ENCODE results near the gene PACSIN1. TPM values are rescaled to one million over a fixed set of nuclear protein-coding genes. Genes with fewer than 3 reads are reported as not detected.

Gene PACSIN1
- total RNA-seq, 1 donor from 2014 or later, result 11.3 TPM

- intact Hi-C loops (cut with DNase I), result no loop called here
- no peak for ATAC-seq (ENCODE audit: poor library complexity)
Measured at GRCh38 chr6:34455831-34456230, 10.0 kb upstream of the PACSIN1 start.

DNA sequence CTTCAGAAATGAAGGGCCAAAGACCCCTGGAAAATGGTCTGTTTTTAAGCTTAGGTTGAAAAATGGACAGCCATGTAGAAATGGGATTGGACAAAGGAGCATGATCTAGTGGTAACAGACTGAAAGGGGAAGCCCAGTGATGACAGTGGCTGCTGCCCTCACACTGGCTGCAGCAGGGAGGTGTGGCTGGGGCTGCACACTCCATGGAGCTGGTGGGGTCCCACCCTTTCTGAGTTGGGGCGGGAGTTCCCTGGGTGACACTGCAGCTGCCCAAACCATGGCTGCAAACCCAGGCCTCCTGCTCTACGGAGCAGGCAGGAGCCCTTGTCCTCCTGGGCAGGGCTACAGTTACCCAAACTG is 8.5 kb upstream of the PACSIN1 start:
- intact Hi-C loops (cut with DNase I), result no loop called here
- DNase-seq (no peak), ATAC-seq (ENCODE audit: poor library complexity) (no peak)

More at GRCh38 chr6:34455831-34456230, 10.0 kb upstream of the PACSIN1 start:
- DNase-seq, result no peak

DNA sequence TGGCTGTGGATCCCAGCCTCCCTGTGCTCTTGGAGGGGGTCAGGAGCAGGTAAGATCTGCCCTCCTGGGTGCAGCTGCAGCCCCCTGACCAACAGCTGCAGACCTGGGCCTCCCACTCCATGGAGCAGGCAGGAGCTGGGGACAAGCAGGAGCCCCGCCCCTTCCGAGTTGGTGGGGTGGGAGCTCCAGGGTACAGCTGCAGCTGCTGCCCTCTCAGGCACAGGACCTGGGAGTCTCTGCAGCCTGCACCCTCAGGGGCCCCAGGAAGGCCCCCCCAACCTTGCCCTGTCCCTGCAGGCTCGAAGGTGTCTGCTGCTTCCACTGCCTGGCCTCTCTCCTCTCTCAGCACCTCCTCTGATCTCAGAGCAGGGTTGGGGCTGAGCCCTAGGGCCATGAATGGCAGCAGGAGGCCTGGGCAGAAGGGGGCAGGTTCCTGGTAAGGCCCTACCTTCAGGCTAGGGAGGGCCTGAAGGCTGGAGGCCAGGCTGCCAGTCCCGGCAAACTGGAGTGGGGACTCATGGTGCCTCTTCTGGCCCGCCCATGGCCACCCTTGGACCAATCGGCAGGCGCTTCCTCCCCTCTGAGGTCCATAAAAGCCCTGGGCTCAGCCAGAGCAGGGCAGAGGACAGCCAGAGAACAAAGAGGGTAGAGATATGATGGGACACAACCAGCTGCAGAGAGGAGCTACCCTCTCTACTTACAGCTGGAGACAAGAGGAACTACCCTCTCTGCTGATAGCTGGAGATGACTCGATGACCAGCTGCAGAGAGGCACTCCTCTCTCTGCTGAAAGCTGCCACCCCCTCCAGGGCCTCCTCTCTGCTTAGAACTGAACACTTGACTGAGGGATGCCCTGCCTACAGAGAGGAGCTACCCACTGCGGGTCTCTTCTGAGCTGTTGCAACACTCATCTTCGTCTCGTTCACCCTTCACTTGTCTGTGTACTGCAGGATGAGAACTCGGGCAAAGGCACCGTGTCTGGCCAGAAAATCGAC is 7.8 kb upstream of the PACSIN1 start:
- DNase-seq (no peak), ATAC-seq (ENCODE audit: poor library complexity) (no peak)
- intact Hi-C loops (cut with DNase I), result no loop called here

DNA sequence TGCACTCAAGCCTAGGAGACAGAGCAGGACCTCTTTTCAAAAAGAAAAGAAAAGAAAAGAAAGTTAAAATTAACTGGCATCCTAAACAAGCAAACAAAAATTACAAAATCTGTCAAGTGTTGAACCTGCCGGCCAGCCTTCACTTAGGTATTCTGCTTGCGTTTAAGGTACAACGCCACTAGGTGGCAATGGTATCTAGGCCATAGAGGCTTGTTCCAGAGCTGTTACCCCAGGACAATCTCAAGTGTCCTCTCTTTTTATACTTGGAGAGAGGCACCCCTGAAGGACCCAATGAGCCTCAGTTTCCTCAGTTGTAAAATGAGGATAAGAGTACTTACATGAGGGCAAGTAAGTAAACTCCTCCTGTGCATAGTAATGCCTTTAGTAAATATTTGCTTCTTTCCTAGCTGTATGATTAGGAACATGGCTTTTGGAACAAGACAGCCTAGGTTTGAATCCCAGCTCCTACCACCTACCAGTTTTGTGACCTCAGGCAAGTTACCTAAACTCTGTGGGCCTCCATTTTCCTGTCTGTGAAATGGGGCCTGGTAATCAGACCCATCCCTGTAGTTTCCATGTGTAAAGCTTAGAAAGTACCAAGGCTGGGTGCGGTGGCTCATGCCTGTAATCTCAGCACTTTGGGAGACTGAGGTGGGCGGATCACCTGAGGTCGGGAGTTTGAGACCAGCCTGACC is 5.8 kb upstream of the PACSIN1 start:
- intact Hi-C loops (cut with DNase I), result loop anchor here (5.0 kb wide), 1 partner anchor 147 kb away; no protein-coding TSS in a partner anchor
- ATAC-seq (ENCODE audit: poor library complexity) (peak; percentile 70), DNase-seq (no peak)

DNA sequence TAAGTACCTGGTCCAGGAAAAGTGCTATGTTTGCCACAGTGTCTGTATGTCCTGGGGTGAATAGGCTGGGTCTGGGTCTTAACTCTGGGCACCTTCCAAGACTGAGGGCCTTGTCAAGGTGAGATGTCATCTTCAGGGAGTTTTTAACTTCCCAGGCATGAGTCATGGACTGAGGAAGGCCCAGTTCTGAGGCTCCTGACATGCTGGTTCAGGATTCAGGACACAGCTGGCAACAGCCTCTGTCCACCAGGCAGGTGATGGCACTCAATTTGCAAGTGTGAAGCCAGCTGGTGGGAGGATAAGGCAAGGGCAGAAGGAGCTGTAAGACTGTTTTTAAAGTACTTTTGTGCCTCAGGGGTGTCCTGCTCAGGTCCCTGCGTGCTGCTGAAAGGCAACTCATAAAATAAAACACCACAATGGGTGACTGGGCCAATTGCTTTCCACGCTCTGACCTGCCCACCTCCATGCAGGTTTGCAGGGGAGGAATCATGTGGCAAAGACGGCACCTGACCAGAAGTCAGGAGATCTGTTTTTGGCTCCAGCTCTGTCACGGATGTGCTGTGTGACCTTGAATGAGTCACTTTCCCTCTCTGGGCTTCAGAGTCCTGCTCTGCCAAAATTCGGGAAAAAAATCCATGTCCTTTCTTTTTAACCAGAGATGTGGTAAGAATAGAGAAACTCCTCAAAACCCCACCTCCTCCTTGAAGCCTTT is 4.9 kb upstream of the PACSIN1 start:
- intact Hi-C loops (cut with DNase I), result loop anchor here (5.0 kb wide), 1 partner anchor 146 kb away; no protein-coding TSS in a partner anchor
- no peak for DNase-seq
- ATAC-seq (ENCODE audit: poor library complexity), result no peak

DNA sequence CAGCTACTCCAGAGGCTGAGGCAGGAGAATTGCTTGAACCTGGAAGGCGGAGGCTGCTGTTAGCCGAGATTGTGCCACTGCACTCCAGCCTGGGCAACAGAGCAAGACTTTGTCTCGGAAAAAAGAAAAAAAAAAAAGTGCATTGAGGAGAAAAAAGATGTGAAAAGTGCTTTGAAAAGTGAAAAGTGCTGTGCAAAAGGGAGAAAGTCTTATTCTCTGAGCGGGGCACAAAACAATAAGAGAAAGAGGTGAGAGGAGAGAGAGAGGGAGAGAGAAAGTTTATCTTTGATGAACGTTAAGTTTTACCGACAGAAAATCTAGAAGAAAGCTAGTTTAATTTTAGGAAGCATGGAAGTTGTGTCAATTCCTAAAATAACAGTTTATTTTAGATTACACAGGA is 3.9 kb upstream of the PACSIN1 start:
- no peak for ATAC-seq (ENCODE audit: poor library complexity)
- no peak for DNase-seq
- intact Hi-C loops (cut with DNase I), result loop anchor here (5.0 kb wide), 1 partner anchor 145 kb away; no protein-coding TSS in a partner anchor

DNA sequence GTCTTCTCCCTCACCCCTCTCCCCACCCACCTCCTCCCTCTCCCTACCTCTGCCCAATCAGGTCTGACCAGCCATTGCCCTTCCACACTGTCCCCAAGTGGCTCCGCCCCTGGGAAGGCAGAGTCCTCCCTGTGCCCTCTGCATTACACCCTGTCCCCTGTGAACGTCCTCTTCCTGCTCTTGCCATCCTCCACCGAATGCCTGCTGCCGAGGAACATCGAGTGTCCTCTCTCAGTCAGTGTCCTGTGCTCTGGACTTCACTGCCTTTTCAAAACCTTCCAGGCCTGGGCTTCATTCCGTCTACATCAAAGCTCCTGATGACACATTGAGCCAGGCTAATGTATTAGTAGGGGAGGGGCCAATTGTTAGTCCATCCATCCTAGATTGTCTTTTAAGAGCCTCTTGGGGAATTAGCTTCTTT is 3.3 kb upstream of the PACSIN1 start:
- DNase-seq (peak; percentile 69), ATAC-seq (ENCODE audit: poor library complexity) (peak; percentile 92)
- intact Hi-C loops (cut with DNase I), result loop anchor here (5.0 kb wide), 1 partner anchor 145 kb away; no protein-coding TSS in a partner anchor

- DNase-seq, result no peak
- no peak for ATAC-seq (ENCODE audit: poor library complexity)
- intact Hi-C loops (cut with DNase I), result loop anchor here (5.0 kb wide), 1 partner anchor 144 kb away; no protein-coding TSS in a partner anchor
Measured at GRCh38 chr6:34463299-34463698, 2.6 kb upstream of the PACSIN1 start.

DNA sequence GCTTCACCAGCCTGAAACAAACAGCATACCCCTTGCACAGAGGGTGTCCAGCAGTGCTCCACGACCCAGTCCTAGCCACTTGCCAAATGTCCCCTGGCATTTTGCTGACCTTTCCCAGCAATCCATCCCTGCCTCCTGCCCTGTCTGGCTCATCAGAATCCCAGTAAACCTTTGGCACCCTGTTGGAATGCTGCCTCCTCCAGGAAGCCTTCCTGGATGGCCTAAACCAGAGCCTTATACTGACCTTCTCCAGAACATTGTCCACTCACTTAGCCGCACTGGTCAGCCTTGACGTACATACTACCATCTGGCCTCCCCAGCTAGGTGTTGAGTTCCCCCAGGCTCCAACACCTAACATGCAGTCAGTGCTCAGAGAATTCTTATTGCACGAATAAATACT is 2.0 kb upstream of the PACSIN1 start:
- DNase-seq (no peak), ATAC-seq (ENCODE audit: poor library complexity) (no peak)
- intact Hi-C loops (cut with DNase I), result loop anchor here (5.0 kb wide), 1 partner anchor 143 kb away; no protein-coding TSS in a partner anchor

- ATAC-seq (ENCODE audit: poor library complexity), result peak; percentile 29
- DNase-seq, result no peak
- intact Hi-C loops (cut with DNase I), result no loop called here
Measured at GRCh38 chr6:34466242-34467185, 638 bp downstream of the PACSIN1 start.

DNA sequence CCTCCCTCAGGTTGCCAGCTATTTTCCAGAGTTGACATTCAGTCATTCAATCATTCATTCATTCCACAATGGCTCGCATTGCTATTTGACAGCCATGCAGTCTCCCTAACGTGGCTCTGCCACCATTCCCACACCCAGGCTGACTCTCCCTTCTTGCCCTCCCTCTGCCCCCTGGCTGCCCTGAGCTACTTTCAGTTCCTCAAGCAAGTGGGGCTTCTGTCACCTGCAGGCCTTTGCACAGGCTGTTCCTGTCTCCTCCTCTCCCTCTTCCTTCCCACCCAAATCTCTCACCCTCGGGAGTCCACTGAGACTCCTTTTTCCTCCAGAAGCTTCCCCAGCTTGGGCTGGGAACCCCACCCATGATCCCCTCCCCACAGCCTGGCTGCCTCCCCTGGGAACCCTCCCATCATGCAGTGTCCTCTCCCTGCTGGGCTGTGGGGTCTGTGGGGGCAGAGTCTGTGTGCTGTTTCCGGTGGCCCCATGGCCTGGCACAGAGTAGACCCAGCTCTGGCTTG is 2.6 kb downstream of the PACSIN1 start:
- intact Hi-C loops (cut with DNase I), result no loop called here
- DNase-seq, result no peak
- ATAC-seq (ENCODE audit: poor library complexity), result no peak

- no peak for DNase-seq
- ATAC-seq (ENCODE audit: poor library complexity), result no peak
- intact Hi-C loops (cut with DNase I), result no loop called here
Measured at GRCh38 chr6:34469499-34469898, 3.6 kb downstream of the PACSIN1 start.

DNA sequence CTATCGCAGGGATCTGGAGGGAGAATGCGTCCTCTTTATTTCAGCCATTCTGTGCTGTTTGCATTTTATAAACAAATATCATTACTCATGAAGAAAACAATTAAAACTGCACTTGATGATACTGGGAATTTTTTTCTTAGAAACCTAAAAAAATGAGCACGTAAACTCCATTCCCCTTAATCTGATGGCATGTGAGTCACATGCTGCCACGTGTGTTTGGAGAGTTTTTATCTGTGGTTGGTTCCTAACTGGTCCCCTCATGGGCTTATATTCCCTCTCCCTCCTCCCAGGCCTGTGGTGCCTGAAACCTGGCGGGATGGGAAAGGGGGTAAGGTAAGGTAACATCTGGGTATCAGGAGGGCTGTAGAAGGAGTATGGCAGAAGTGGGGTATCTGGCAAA is 6.5 kb downstream of the PACSIN1 start:
- DNase-seq (no peak), ATAC-seq (ENCODE audit: poor library complexity) (no peak)
- intact Hi-C loops (cut with DNase I), result no loop called here

DNA sequence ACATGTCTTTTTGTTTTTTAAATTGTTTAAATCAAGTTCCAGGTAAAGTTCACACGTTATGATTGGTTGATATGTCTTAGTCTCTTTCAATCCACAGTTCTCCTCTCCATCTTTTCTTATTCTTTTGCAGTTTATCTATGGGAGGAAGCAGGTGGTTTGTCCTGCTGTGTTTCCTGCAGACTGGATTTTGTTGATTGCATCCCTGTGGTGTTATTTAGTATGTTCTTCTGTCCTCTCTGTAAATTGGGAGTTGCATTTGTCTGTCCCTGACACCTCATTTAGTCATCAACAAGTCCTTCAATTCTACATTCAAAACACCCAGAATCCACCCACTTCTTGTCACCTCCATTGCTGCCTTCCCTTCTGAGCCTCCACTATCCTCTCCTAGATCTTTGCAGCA is 8.1 kb downstream of the PACSIN1 start:
- ATAC-seq (ENCODE audit: poor library complexity) (no peak), DNase-seq (no peak)
- intact Hi-C loops (cut with DNase I), result no loop called here

DNA sequence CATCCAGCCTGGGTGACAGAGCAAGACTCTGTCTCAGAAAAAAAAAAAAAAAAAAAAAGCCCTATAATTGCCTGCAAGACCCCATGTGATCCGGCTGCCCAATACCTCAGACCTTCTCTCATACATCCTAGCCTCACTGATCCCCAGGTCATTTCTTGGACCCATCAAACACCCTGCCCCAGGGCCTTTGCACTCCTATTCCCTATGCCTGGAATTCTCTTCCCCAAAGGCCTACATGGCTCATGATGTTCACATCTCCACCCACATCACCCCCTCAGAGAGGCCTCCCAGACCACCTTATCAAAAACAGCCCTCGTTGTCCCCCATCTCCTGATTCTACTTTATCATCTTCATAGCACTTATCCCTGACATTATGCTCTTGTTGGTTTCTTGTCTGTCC is 8.9 kb downstream of the PACSIN1 start:
- DNase-seq (no peak), ATAC-seq (ENCODE audit: poor library complexity) (no peak)
- intact Hi-C loops (cut with DNase I), result no loop called here

DNA sequence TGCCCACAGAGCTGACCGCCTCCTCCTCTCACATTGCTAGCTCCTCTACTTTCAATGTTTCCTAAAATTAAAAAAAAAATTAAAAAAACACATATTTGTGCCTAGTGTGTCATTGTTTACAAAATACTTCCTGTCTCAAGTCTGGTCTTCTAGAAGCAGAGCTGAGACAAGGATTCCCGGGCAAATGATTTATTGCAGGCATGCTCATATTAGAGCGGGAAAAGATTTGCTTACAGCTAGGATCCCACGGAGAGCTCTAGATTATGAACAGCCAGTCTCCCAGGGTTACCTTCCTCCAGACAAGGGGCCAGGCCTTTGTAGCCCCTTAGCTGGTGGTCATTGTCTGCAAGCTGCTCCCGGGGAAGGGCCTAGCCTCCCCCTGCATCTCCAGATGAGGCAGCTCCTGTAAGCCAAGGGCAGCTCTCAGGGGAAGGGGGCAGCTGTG is 9.4 kb downstream of the PACSIN1 start:
- intact Hi-C loops (cut with DNase I), result no loop called here
- ATAC-seq (ENCODE audit: poor library complexity) (no peak), DNase-seq (no peak)

DNA sequence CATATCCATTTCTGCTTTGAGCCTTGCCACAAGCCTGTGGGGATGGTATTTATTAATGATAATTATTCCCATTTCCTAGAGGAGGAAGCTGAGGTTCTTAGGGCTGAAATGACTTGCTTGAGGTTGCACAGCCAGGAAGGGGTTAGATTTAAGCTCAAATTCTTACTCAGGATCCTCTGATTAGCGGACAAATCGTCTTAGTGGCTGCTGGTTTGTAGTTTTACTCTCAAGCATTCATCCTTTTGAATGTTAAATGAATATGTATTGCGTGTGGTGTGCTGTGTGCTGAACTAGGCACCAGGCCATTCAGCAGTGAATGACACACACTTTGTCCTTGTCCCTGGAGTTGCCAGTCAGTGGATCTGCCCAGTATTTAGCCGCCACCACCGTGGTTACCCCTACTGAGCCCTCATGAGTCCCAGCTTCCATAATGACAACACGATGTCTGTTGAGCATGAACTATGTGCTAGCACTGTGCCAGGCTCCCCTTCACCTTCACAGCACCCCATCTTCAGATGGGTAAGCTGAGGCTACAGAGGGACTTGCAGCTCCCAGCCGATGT is 10.0 kb downstream of the PACSIN1 start:
- intact Hi-C loops (cut with DNase I), result no loop called here
- ATAC-seq (ENCODE audit: poor library complexity) (no peak), DNase-seq (no peak)
